ENCODE results near the gene EGR2. TPM values are rescaled to one million over a fixed set of nuclear protein-coding genes. Genes with fewer than 3 reads are reported as not detected.

Gene EGR2
- total RNA-seq, 1 experiment from 2014 or later = 0.92 TPM

GRCh38 chr10:62862447-62862846 is 46.3 kb upstream of the EGR2 start (continued):
- no peak for TF ChIP-seq NFE2L1 (CRISPR knock-in tag; IDR thresholded peaks at IDR 0.05)
- no peak for TF ChIP-seq E2F1 (CRISPR knock-in tag; IDR thresholded peaks at IDR 0.05)

DNA sequence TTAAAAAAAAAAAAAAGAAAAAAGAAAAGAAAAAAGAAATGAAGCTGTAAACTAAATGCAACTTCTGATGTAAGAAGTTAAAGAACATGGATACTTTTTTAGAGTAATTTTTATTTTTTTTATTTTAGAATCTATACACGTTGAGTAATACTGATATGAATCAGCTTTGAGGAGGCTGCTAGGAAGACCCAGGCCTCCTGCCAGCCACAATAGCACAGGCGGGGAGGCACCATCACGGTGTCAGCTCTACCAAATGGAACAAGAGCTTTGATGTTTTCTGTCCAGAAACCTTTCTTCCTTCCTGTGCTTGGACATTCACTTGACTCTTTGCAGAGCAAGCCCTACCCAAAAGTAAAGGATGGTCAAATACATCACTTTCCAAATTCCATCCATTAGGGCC is 45.3 kb upstream of the EGR2 start:
- H3K9me3 Mint-ChIP-seq = no peaks in the 10 kb centered on the region
- CTCF ChIA-PET = no interaction called here

More for the DNA sequence above, 45.3 kb upstream of the EGR2 start:
- Mint-ChIP-seq H3K36me3 (no peaks in the 10 kb centered on the region), H3K4me1 (peaks cover 8% of the 10 kb centered on the region), H3K27ac (no peak overlapping the region), H3K4me3 (no peak overlapping the region), H3K27me3 (ENCODE audit: low read depth) (no peaks in the 10 kb centered on the region; the same call in 1 of the 2 replicates)
- ATAC-seq = no peak
- POLR2A ChIA-PET = interaction anchor here (0.6 to 0.7 kb wide), 2 partner anchors 223 to 245 kb away, joined by 3 to 4 read pairs; no protein-coding TSS in a partner anchor
- DNase-seq (ENCODE audit: low spot score) = no peak
- TF ChIP-seq RORB (CRISPR knock-in tag; IDR thresholded peaks at IDR 0.05) = no peak
- TF ChIP-seq PREB (CRISPR knock-in tag; IDR thresholded peaks at IDR 0.05; ENCODE audit: borderline replicate concordance) = no peak
- TF ChIP-seq, protein P1, sequence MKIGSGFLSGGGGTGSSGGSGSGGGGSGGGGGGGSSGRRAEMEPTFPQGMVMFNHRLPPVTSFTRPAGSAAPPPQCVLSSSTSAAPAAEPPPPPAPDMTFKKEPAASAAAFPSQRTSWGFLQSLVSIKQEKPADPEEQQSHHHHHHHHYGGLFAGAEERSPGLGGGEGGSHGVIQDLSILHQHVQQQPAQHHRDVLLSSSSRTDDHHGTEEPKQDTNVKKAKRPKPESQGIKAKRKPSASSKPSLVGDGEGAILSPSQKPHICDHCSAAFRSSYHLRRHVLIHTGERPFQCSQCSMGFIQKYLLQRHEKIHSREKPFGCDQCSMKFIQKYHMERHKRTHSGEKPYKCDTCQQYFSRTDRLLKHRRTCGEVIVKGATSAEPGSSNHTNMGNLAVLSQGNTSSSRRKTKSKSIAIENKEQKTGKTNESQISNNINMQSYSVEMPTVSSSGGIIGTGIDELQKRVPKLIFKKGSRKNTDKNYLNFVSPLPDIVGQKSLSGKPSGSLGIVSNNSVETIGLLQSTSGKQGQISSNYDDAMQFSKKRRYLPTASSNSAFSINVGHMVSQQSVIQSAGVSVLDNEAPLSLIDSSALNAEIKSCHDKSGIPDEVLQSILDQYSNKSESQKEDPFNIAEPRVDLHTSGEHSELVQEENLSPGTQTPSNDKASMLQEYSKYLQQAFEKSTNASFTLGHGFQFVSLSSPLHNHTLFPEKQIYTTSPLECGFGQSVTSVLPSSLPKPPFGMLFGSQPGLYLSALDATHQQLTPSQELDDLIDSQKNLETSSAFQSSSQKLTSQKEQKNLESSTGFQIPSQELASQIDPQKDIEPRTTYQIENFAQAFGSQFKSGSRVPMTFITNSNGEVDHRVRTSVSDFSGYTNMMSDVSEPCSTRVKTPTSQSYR (CRISPR knock-in tag; IDR thresholded peaks at IDR 0.05) = no peak
- no peak for TF ChIP-seq MLX (CRISPR knock-in tag; IDR thresholded peaks at IDR 0.05)
- no peak for TF ChIP-seq SMAD4 (CRISPR knock-in tag; IDR thresholded peaks at IDR 0.05)
- no peak for TF ChIP-seq SP1 (CRISPR knock-in tag; conservative IDR thresholded peaks at IDR 0.05)
- TF ChIP-seq, protein P2, sequence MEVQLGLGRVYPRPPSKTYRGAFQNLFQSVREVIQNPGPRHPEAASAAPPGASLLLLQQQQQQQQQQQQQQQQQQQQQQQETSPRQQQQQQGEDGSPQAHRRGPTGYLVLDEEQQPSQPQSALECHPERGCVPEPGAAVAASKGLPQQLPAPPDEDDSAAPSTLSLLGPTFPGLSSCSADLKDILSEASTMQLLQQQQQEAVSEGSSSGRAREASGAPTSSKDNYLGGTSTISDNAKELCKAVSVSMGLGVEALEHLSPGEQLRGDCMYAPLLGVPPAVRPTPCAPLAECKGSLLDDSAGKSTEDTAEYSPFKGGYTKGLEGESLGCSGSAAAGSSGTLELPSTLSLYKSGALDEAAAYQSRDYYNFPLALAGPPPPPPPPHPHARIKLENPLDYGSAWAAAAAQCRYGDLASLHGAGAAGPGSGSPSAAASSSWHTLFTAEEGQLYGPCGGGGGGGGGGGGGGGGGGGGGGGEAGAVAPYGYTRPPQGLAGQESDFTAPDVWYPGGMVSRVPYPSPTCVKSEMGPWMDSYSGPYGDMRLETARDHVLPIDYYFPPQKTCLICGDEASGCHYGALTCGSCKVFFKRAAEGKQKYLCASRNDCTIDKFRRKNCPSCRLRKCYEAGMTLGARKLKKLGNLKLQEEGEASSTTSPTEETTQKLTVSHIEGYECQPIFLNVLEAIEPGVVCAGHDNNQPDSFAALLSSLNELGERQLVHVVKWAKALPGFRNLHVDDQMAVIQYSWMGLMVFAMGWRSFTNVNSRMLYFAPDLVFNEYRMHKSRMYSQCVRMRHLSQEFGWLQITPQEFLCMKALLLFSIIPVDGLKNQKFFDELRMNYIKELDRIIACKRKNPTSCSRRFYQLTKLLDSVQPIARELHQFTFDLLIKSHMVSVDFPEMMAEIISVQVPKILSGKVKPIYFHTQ (CRISPR knock-in tag; IDR thresholded peaks at IDR 0.05) = no peak
- TF ChIP-seq ARID4B (CRISPR knock-in tag; IDR thresholded peaks at IDR 0.05; ENCODE audit: borderline replicate concordance) = no peak
- TF ChIP-seq, protein P3, sequence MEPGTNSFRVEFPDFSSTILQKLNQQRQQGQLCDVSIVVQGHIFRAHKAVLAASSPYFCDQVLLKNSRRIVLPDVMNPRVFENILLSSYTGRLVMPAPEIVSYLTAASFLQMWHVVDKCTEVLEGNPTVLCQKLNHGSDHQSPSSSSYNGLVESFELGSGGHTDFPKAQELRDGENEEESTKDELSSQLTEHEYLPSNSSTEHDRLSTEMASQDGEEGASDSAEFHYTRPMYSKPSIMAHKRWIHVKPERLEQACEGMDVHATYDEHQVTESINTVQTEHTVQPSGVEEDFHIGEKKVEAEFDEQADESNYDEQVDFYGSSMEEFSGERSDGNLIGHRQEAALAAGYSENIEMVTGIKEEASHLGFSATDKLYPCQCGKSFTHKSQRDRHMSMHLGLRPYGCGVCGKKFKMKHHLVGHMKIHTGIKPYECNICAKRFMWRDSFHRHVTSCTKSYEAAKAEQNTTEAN (CRISPR knock-in tag; IDR thresholded peaks at IDR 0.05) = no peak
- no peak for TF ChIP-seq ZNF138 (CRISPR knock-in tag; conservative IDR thresholded peaks at IDR 0.05)
- TF ChIP-seq, protein P4, sequence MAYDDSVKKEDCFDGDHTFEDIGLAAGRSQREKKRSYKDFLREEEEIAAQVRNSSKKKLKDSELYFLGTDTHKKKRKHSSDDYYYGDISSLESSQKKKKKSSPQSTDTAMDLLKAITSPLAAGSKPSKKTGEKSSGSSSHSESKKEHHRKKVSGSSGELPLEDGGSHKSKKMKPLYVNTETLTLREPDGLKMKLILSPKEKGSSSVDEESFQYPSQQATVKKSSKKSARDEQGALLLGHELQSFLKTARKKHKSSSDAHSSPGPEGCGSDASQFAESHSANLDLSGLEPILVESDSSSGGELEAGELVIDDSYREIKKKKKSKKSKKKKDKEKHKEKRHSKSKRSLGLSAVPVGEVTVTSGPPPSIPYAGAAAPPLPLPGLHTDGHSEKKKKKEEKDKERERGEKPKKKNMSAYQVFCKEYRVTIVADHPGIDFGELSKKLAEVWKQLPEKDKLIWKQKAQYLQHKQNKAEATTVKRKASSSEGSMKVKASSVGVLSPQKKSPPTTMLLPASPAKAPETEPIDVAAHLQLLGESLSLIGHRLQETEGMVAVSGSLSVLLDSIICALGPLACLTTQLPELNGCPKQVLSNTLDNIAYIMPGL (CRISPR knock-in tag; IDR thresholded peaks at IDR 0.05) = no peak
- no peak for TF ChIP-seq MYBL2 (CRISPR knock-in tag; IDR thresholded peaks at IDR 0.05)
- TF ChIP-seq FOXP1 (CRISPR knock-in tag; IDR thresholded peaks at IDR 0.05; ENCODE audit: borderline replicate concordance) = no peak
- TF ChIP-seq NFE2L1 (CRISPR knock-in tag; IDR thresholded peaks at IDR 0.05) = no peak
